ENCODE measurements around the gene FANK1.

The FANK1 gene

GRCh38 chr10:125951290-125951689 lies 54.9 kb downstream of the FANK1 start:
- TF ChIP-seq EZH2 (optimal IDR thresholded peaks at IDR 0.05; ENCODE audit: low read depth, low read length) = no peak
- TF ChIP-seq CTCF (IDR thresholded peaks at IDR 0.05; ENCODE audit: low read length) = no peak
- no peak for TF ChIP-seq EZH2phosphoT487 (IDR thresholded peaks at IDR 0.05; ENCODE audit: low read length)
- no peak overlapping the region for H2AFZ ChIP-seq (ENCODE audit: low read length)

GRCh38 chr10:125953778-125954385 lies 57.5 kb downstream of the FANK1 start:
- Histone ChIP-seq H2AFZ (ENCODE audit: low read length) (no peak overlapping the region), H3K4me1 (ENCODE audit: low read length) (no peaks in the 10 kb centered on the region), H3F3A (ENCODE audit: insufficient read depth, low read length) (no peaks in the 10 kb centered on the region), H3K79me2 (ENCODE audit: low read length) (no peaks in the 10 kb centered on the region), H3K9ac (ENCODE audit: low read length) (no peak overlapping the region), H3K36me3 (replicated peaks; ENCODE audit: insufficient read depth, low read length) (no peaks in the 10 kb centered on the region), H3K27me3 (replicated peaks; ENCODE audit: insufficient read depth, low read length) (no peaks in the 10 kb centered on the region), H4K20me1 (ENCODE audit: insufficient read depth, low read length) (no peaks in the 10 kb centered on the region), H3K4me2 (ENCODE audit: low read depth, low read length) (no peak overlapping the region), H3K9me3 (replicated peaks; ENCODE audit: insufficient read depth, low read length) (no peaks in the 10 kb centered on the region), H3K9me2 (replicated peaks; ENCODE audit: insufficient read depth, low read length) (no peaks in the 10 kb centered on the region), H3K4me3 (ENCODE audit: low read length) (no peak overlapping the region), H3K27ac (ENCODE audit: low read length) (no peak overlapping the region)
- TF ChIP-seq EZH2phosphoT487 (IDR thresholded peaks at IDR 0.05; ENCODE audit: low read length) = no peak
- TF ChIP-seq CTCF (IDR thresholded peaks at IDR 0.05; ENCODE audit: low read length) = no peak
- no peak for TF ChIP-seq EZH2 (optimal IDR thresholded peaks at IDR 0.05; ENCODE audit: low read depth, low read length)
- DNase-seq = no peak

More at GRCh38 chr10:125951290-125951689, 54.9 kb downstream of the FANK1 start:
- Histone ChIP-seq H3K79me2 (ENCODE audit: low read length) (no peaks in the 10 kb centered on the region), H3K27me3 (replicated peaks; ENCODE audit: insufficient read depth, low read length) (no peaks in the 10 kb centered on the region), H3K9me2 (replicated peaks; ENCODE audit: insufficient read depth, low read length) (no peaks in the 10 kb centered on the region), H3F3A (ENCODE audit: insufficient read depth, low read length) (no peaks in the 10 kb centered on the region), H3K36me3 (replicated peaks; ENCODE audit: insufficient read depth, low read length) (no peaks in the 10 kb centered on the region), H4K20me1 (ENCODE audit: insufficient read depth, low read length) (no peaks in the 10 kb centered on the region), H3K9ac (ENCODE audit: low read length) (no peak overlapping the region), H3K9me3 (replicated peaks; ENCODE audit: insufficient read depth, low read length) (no peaks in the 10 kb centered on the region), H3K4me1 (ENCODE audit: low read length) (no peaks in the 10 kb centered on the region), H3K4me3 (ENCODE audit: low read length) (no peak overlapping the region), H3K4me2 (ENCODE audit: low read depth, low read length) (no peak overlapping the region), H3K27ac (ENCODE audit: low read length) (no peak overlapping the region)
- DNase-seq = no peak

- TF ChIP-seq EZH2 (optimal IDR thresholded peaks at IDR 0.05; ENCODE audit: low read depth, low read length) = no peak
- no peak for TF ChIP-seq CTCF (IDR thresholded peaks at IDR 0.05; ENCODE audit: low read length)
- TF ChIP-seq EZH2phosphoT487 (IDR thresholded peaks at IDR 0.05; ENCODE audit: low read length) = no peak
- H3K9me2 ChIP-seq (replicated peaks; ENCODE audit: insufficient read depth, low read length) = no peaks in the 10 kb centered on the region
- H3K9me3 ChIP-seq (replicated peaks; ENCODE audit: insufficient read depth, low read length) = no peaks in the 10 kb centered on the region
- no peak overlapping the region for H3K27ac ChIP-seq (ENCODE audit: low read length)
- no peaks in the 10 kb centered on the region for H3K27me3 ChIP-seq (replicated peaks; ENCODE audit: insufficient read depth, low read length)
- H3K9ac ChIP-seq (ENCODE audit: low read length) = no peak overlapping the region
- H2AFZ ChIP-seq (ENCODE audit: low read length) = no peak overlapping the region
- H3F3A ChIP-seq (ENCODE audit: insufficient read depth, low read length) = no peaks in the 10 kb centered on the region
- no peak for DNase-seq
- no peaks in the 10 kb centered on the region for H4K20me1 ChIP-seq (ENCODE audit: insufficient read depth, low read length)
- no peaks in the 10 kb centered on the region for H3K36me3 ChIP-seq (replicated peaks; ENCODE audit: insufficient read depth, low read length)
- no peak overlapping the region for H3K4me2 ChIP-seq (ENCODE audit: low read depth, low read length)
- no peaks in the 10 kb centered on the region for H3K79me2 ChIP-seq (ENCODE audit: low read length)
- no peak overlapping the region for H3K4me3 ChIP-seq (ENCODE audit: low read length)
- H3K4me1 ChIP-seq (ENCODE audit: low read length) = no peaks in the 10 kb centered on the region
Measured at GRCh38 chr10:125955766-125956165, 59.4 kb downstream of the FANK1 start.

Data from MM.1S (cell line).